Activated CD4-positive, alpha-beta T cell treated with anti-CD3 and anti-CD28 coated beads, Interleukin-2, amount 50 U/mL, for 1 hour (primary cell): ENCODE measurements around the gene THBS3.
"Not testable (repeated sequence)": the region's sequence is repeated elsewhere in the genome, so short reads cannot be mapped to it uniquely, and the experiment has no call there.

Experiments
- DNase-seq: peaks from one replicate; pipeline ENCODE4 v3.0.0-alpha.2; 2020

THBS3 gene

GRCh38 chr1:155172732-155173477 is 34.8 kb downstream of the THBS3 start, which contains the start of gene KRTCAP2:
Gene KRTCAP2 (minus strand): TSS chr1:155173304. CDS start chr1:155173224, 80 bp downstream.
- peak; percentile 93 for DNase-seq

- DNase-seq = no peak
Observed at GRCh38 chr1:155171836-155172731, 35.6 kb downstream of the THBS3 start.

GRCh38 chr1:155170806-155171205 is 36.9 kb downstream of the THBS3 start:
- no peak for DNase-seq

- no peak for DNase-seq
Observed at GRCh38 chr1:155170101-155170785, 37.5 kb downstream of the THBS3 start.

- no peak for DNase-seq
Observed at GRCh38 chr1:155169541-155169940, 38.2 kb downstream of the THBS3 start.

- DNase-seq = no peak
Observed at GRCh38 chr1:155168456-155169210, 39.1 kb downstream of the THBS3 start.

- DNase-seq = not testable (repeated sequence)
Observed at GRCh38 chr1:155168105-155168445, 39.6 kb downstream of the THBS3 start.

GRCh38 chr1:155167166-155168104 is 40.3 kb downstream of the THBS3 start:
- DNase-seq = peak; percentile 88

GRCh38 chr1:155166471-155167165 is 41.1 kb downstream of the THBS3 start:
- no peak for DNase-seq

GRCh38 chr1:155166051-155166470 is 41.6 kb downstream of the THBS3 start:
- no peak for DNase-seq

- not testable (repeated sequence) for DNase-seq
Observed at GRCh38 chr1:155164625-155165024, 43.1 kb downstream of the THBS3 start.

GRCh38 chr1:155163785-155164184 is 43.9 kb downstream of the THBS3 start:
- not testable (repeated sequence) for DNase-seq

GRCh38 chr1:155162631-155163030 is 45.1 kb downstream of the THBS3 start:
- not testable (repeated sequence) for DNase-seq

- DNase-seq = no peak
Observed at GRCh38 chr1:155160128-155160527, 47.6 kb downstream of the THBS3 start.

GRCh38 chr1:155158991-155159390 is 48.7 kb downstream of the THBS3 start:
- no peak for DNase-seq

GRCh38 chr1:155155996-155156643 is 51.6 kb downstream of the THBS3 start:
- not testable (repeated sequence) for DNase-seq
